ENCODE data around the gene NOD2. TPM values are rescaled to one million over a fixed set of nuclear protein-coding genes. Genes with fewer than 3 reads are reported as not detected.

The NOD2 gene
- total and polyA plus RNA-seq, 2 of the 13 experiments (the other 11 are each of a cell fraction or from before 2014, with no cell fraction given): 0.27 to 0.81 TPM

DNA sequence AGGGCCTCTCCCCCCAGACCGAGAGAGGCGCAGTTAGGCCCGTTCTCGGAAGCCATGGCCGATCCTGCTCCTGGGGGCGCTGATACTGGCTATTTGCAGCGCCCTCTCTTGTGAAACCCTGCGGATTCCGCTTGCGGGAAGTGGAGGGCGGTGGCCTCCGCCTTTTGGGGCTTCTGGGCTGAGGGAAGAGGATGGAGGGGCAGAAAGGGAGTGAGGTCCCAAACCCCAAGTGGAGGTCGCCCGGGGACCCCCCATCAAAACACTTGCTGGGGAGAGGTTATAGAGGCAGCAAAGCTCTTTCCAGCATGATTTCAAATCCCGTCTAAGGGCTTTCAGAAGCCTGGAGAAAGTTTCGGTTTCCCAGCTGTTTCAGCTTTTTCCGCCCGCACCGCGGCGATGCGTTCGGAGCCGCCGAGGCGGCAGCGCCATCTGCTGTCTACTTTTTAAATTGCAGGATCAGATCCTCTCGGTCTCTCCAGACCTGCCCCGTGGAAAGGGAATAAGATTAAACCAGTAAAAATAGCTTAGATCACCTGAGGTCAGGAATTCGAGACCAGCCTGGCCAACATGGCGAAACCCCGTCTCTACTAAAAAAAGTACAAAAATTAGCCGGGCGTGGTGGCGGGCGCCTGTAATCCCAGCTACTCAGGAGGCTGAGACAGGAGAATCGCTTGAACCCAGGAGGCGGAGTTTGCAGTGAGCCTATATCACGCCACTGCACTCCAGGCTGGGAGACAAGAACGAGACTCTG lies 28.1 kb upstream of the NOD2 start (continued):
- TF ChIP-seq, protein P1, sequence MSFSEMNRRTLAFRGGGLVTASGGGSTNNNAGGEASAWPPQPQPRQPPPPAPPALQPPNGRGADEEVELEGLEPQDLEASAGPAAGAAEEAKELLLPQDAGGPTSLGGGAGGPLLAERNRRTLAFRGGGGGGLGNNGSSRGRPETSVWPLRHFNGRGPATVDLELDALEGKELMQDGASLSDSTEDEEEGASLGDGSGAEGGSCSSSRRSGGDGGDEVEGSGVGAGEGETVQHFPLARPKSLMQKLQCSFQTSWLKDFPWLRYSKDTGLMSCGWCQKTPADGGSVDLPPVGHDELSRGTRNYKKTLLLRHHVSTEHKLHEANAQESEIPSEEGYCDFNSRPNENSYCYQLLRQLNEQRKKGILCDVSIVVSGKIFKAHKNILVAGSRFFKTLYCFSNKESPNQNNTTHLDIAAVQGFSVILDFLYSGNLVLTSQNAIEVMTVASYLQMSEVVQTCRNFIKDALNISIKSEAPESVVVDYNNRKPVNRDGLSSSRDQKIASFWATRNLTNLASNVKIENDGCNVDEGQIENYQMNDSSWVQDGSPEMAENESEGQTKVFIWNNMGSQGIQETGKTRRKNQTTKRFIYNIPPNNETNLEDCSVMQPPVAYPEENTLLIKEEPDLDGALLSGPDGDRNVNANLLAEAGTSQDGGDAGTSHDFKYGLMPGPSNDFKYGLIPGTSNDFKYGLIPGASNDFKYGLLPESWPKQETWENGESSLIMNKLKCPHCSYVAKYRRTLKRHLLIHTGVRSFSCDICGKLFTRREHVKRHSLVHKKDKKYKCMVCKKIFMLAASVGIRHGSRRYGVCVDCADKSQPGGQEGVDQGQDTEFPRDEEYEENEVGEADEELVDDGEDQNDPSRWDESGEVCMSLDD (CRISPR knock-in tag; IDR thresholded peaks at IDR 0.05; ENCODE audit: borderline replicate concordance): 0 out of 2 replicates have a peak, but pooled peaks have one; percentile 48
- TF ChIP-seq ZFP37 (CRISPR knock-in tag; IDR thresholded peaks at IDR 0.05; ENCODE audit: borderline replicate concordance): no peak
- TF ChIP-seq, protein P2, sequence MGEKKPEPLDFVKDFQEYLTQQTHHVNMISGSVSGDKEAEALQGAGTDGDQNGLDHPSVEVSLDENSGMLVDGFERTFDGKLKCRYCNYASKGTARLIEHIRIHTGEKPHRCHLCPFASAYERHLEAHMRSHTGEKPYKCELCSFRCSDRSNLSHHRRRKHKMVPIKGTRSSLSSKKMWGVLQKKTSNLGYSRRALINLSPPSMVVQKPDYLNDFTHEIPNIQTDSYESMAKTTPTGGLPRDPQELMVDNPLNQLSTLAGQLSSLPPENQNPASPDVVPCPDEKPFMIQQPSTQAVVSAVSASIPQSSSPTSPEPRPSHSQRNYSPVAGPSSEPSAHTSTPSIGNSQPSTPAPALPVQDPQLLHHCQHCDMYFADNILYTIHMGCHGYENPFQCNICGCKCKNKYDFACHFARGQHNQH (CRISPR knock-in tag; IDR thresholded peaks at IDR 0.05): 0 out of 2 replicates have a peak, but pooled peaks have one; percentile 47
- 0 out of 2 replicates have a peak, but pooled peaks have one; percentile 20 for TF ChIP-seq BRCA1 (CRISPR knock-in tag; IDR thresholded peaks at IDR 0.05)
- no peak for TF ChIP-seq ELF1 (CRISPR knock-in tag; IDR thresholded peaks at IDR 0.05)
- no peak for TF ChIP-seq ZNF326 (CRISPR knock-in tag; IDR thresholded peaks at IDR 0.05; ENCODE audit: borderline replicate concordance)
- TF ChIP-seq, protein P3, sequence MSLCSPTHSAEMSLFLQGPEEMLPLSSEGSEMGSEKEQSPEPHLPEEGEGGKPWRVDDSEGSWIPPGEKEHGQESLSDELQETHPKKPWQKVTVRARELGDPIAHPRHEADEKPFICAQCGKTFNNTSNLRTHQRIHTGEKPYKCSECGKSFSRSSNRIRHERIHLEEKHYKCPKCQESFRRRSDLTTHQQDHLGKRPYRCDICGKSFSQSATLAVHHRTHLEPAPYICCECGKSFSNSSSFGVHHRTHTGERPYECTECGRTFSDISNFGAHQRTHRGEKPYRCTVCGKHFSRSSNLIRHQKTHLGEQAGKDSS (CRISPR knock-in tag; IDR thresholded peaks at IDR 0.05; ENCODE audit: borderline replicate concordance, low read depth): no peak
- TF ChIP-seq MEIS1 (CRISPR knock-in tag; IDR thresholded peaks at IDR 0.05; ENCODE audit: borderline replicate concordance): no peak
- TF ChIP-seq ZNF772 (CRISPR knock-in tag; IDR thresholded peaks at IDR 0.05): no peak
- no peak for TF ChIP-seq PCBP2 (optimal IDR thresholded peaks at IDR 0.05; ENCODE audit: low read depth, low read length, poor library complexity, severe bottlenecking)
- TF ChIP-seq ZSCAN25 (CRISPR knock-in tag; IDR thresholded peaks at IDR 0.05): peak; percentile 32; the same call in 1 of the 2 replicates
- TF ChIP-seq, protein P4, sequence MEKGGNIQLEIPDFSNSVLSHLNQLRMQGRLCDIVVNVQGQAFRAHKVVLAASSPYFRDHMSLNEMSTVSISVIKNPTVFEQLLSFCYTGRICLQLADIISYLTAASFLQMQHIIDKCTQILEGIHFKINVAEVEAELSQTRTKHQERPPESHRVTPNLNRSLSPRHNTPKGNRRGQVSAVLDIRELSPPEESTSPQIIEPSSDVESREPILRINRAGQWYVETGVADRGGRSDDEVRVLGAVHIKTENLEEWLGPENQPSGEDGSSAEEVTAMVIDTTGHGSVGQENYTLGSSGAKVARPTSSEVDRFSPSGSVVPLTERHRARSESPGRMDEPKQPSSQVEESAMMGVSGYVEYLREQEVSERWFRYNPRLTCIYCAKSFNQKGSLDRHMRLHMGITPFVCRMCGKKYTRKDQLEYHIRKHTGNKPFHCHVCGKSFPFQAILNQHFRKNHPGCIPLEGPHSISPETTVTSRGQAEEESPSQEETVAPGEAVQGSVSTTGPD (CRISPR knock-in tag; IDR thresholded peaks at IDR 0.05): no peak; the same call in 1 of the 2 replicates
- no peak; the same call in 1 of the 2 replicates for TF ChIP-seq SAP130 (CRISPR knock-in tag; IDR thresholded peaks at IDR 0.05; ENCODE audit: low read depth)
- TF ChIP-seq ZFP36L1 (CRISPR knock-in tag; IDR thresholded peaks at IDR 0.05): no peak
- TF ChIP-seq PCBP1 (IDR thresholded peaks at IDR 0.05; ENCODE audit: borderline replicate concordance, low read depth, low read length): no peak
- no peak for TF ChIP-seq ZNF547 (CRISPR knock-in tag; IDR thresholded peaks at IDR 0.05)
- TF ChIP-seq, protein P5, sequence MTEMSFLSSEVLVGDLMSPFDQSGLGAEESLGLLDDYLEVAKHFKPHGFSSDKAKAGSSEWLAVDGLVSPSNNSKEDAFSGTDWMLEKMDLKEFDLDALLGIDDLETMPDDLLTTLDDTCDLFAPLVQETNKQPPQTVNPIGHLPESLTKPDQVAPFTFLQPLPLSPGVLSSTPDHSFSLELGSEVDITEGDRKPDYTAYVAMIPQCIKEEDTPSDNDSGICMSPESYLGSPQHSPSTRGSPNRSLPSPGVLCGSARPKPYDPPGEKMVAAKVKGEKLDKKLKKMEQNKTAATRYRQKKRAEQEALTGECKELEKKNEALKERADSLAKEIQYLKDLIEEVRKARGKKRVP (CRISPR knock-in tag; IDR thresholded peaks at IDR 0.05): no peak
- TF ChIP-seq ZNF556 (CRISPR knock-in tag; IDR thresholded peaks at IDR 0.05; ENCODE audit: borderline replicate concordance): peak; percentile 41; the same call in 1 of the 2 replicates
- no peak for TF ChIP-seq SETDB1 (CRISPR knock-in tag; IDR thresholded peaks at IDR 0.05; ENCODE audit: borderline replicate concordance)
- TF ChIP-seq, protein P6, sequence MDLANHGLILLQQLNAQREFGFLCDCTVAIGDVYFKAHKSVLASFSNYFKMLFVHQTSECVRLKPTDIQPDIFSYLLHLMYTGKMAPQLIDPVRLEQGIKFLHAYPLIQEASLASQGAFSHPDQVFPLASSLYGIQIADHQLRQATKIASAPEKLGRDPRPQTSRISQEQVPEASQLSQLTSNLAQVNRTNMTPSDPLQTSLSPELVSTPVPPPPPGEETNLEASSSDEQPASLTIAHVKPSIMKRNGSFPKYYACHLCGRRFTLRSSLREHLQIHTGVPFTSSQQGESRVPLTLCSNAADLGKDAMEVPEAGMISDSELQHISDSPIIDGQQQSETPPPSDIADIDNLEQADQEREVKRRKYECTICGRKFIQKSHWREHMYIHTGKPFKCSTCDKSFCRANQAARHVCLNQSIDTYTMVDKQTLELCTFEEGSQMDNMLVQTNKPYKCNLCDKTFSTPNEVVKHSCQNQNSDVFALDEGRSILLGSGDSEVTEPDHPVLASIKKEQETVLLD (CRISPR knock-in tag; IDR thresholded peaks at IDR 0.05; ENCODE audit: low read depth): no peak

All from HepG2 (cell line).